MCF 10A (cell line): ENCODE measurements around the gene OR11L1. TPM values are rescaled to one million over a fixed set of nuclear protein-coding genes. Genes with fewer than 3 reads are reported as not detected.

Source experiments
- BruUV-seq: library from RNA; stranded (reverse); fragments of 400-500 nt; replicated peaks from 2 replicates; lab custom pipeline; 2021; lab: Mats Ljungman, UMichigan
- CTCF ChIA-PET: fragments of 300-600 bp; sonication (Branson Sonifier 250); formaldehyde crosslinking; extraction: SDS; loops from one replicate; lab custom pipeline; 2021; ENCODE audit warnings: antibody characterized with exemption, inconsistent platforms; lab: Yijun Ruan, JAX
- POLR2A ChIA-PET: fragments of 300-600, 350-650 bp; sonication (Branson Sonifier 250); formaldehyde crosslinking; extraction: SDS; loops from one replicate; lab custom pipeline; 2020; ENCODE audit warnings: antibody characterized with exemption, inconsistent platforms; lab: Yijun Ruan, JAX
- DNase-seq: peaks from one replicate; pipeline ENCODE4 v3.0.0-alpha.2; 2018; ENCODE audit not compliant: unreplicated experiment
- H3K27ac Mint-ChIP-seq: one replicate; pipeline ENCODE4 v1.8.0; 2022; ENCODE audit warnings: mild to moderate bottlenecking, low read depth, mixed read lengths; ENCODE audit not compliant: unreplicated experiment
- H3K27me3 Mint-ChIP-seq: one replicate; pipeline ENCODE4 v1.8.0; 2022; ENCODE audit warnings: mixed read lengths; ENCODE audit not compliant: insufficient read depth, unreplicated experiment
- H3K36me3 Mint-ChIP-seq: one replicate; pipeline ENCODE4 v1.8.0; 2022; ENCODE audit warnings: mild to moderate bottlenecking, moderate library complexity, mixed read lengths; ENCODE audit not compliant: insufficient read depth, unreplicated experiment
- H3K4me1 Mint-ChIP-seq: one replicate; pipeline ENCODE4 v1.8.0; 2022; ENCODE audit warnings: mixed read lengths; ENCODE audit not compliant: insufficient read depth, unreplicated experiment
- H3K4me3 Mint-ChIP-seq: one replicate; pipeline ENCODE4 v1.8.0; 2022; ENCODE audit warnings: mild to moderate bottlenecking, moderate library complexity, mixed read lengths; ENCODE audit not compliant: unreplicated experiment
- H3K9me3 Mint-ChIP-seq: one replicate; pipeline ENCODE4 v1.8.0; 2022; ENCODE audit warnings: mixed read lengths; ENCODE audit not compliant: unreplicated experiment
- intact Hi-C: fragments of 100-400 bp; cut with micrococcal nuclease; formaldehyde crosslinking; loops from 2 replicates; pipeline ENCODE4 v1.14.1; 2022
- total RNA-seq: library from RNA; stranded (reverse); gene quantifications from 2 replicates; pipeline ENCODE4 v1.2.3, GENCODE V29; 2022
- TF ChIP-seq, protein P1 (sequence below): fragments of 200-600 bp; IDR thresholded peaks from one replicate; pipeline ENCODE4 v1.8.0; 2022; ENCODE audit warnings: antibody characterized with exemption, mild to moderate bottlenecking; ENCODE audit not compliant: unreplicated experiment

OR11L1 gene
- total RNA-seq, 1 experiment from 2014 or later: not detected

DNA sequence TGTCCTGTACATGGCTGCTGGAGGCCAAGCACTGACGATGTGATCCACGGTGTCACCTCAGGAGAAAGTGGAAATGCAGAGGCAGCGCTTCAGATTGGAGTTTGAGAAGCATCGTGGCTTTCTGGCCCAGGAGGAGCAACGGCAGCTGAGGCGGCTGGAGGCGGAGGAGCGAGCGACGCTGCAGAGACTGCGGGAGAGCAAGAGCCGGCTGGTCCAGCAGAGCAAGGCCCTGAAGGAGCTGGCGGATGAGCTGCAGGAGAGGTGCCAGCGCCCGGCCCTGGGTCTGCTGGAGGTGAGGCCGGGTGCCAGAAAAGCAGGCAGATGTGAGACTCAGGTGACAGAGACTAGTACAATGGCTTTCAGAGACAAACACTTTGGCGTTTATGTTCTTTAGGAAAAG lies 22.9 kb upstream of the OR11L1 start:
- no peak for DNase-seq
- TF ChIP-seq, protein P1, sequence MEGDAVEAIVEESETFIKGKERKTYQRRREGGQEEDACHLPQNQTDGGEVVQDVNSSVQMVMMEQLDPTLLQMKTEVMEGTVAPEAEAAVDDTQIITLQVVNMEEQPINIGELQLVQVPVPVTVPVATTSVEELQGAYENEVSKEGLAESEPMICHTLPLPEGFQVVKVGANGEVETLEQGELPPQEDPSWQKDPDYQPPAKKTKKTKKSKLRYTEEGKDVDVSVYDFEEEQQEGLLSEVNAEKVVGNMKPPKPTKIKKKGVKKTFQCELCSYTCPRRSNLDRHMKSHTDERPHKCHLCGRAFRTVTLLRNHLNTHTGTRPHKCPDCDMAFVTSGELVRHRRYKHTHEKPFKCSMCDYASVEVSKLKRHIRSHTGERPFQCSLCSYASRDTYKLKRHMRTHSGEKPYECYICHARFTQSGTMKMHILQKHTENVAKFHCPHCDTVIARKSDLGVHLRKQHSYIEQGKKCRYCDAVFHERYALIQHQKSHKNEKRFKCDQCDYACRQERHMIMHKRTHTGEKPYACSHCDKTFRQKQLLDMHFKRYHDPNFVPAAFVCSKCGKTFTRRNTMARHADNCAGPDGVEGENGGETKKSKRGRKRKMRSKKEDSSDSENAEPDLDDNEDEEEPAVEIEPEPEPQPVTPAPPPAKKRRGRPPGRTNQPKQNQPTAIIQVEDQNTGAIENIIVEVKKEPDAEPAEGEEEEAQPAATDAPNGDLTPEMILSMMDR: no peak
- Mint-ChIP-seq H3K4me3 (no peak overlapping the region), H3K27me3 (no peaks in the 10 kb centered on the region), H3K27ac (no peak overlapping the region), H3K4me1 (no peaks in the 10 kb centered on the region), H3K9me3 (peaks cover 4% of the 10 kb centered on the region), H3K36me3 (no peaks in the 10 kb centered on the region)
- intact Hi-C loops: no loop called here
- CTCF ChIA-PET: interaction anchor here (1.5 kb wide), 1 partner anchor 22 kb away, joined by 7 read pairs; no protein-coding TSS in a partner anchor
- BruUV-seq: no TSS peak
- POLR2A ChIA-PET: no interaction called here

DNA sequence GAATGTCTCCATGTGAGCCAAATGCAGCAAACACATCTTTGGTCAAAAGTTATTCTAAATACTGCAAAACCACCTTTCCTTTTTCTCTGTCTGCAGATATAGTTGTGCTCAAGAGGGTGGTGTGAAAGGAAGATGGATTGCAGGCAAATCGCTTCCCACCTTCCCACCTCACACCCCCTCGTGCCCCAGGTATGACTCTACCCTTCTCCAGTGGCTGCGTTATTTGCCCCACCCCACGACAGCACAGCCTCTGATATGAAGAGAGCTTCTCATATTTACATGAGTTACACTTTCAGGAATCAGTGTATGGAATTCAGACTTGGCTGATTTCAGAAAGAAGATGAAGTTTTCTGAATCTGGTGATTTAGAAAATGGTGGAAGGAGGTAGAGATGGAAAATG lies 21.1 kb upstream of the OR11L1 start:
- BruUV-seq: no TSS peak
- H3K4me3 Mint-ChIP-seq: no peak overlapping the region
- ChIA-PET POLR2A (interaction anchor here (1.6 kb wide), 1 partner anchor 38 kb away, joined by 4 read pairs; no protein-coding TSS in a partner anchor), CTCF (no interaction called here)
- H3K27ac Mint-ChIP-seq: no peak overlapping the region
- intact Hi-C loops: no loop called here
- TF ChIP-seq, protein P1: no peak
- H3K9me3 Mint-ChIP-seq: no peaks in the 10 kb centered on the region
- no peak for DNase-seq
- H3K4me1 Mint-ChIP-seq: no peaks in the 10 kb centered on the region
- no peaks in the 10 kb centered on the region for H3K36me3 Mint-ChIP-seq
- no peaks in the 10 kb centered on the region for H3K27me3 Mint-ChIP-seq

DNA sequence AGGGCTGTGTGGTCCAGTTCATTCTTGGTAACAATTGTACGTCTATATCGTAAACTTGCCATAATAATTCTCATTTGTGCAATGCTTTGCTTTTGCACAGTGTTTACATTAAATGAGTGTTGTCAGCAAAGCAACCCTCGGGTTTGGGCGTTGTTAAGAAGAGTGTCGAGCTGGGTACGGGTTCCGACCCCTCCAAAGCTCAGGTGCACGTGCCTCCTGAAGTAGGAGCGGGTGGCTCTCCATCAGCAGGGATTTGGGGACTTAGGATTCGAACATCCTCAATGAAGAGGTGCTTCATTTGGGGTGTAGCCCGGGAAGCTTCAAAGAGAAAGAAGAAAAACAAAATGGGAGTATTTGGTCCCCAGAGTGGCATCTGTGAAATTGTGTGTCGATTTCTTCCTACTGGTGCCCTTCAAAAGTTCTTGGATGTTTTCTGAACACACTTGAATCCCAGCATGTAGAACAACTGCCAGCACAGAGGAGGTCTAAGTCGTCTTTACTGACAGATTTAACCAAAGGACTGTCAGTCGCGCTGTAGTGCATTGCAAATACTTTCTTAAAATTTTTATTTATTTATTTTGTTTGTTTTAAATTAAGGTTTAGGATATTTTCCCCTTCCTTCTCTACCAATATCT lies 16.4 kb upstream of the OR11L1 start:
- Mint-ChIP-seq H3K4me3 (no peak overlapping the region), H3K4me1 (peaks cover 5% of the 10 kb centered on the region), H3K27ac (no peak overlapping the region), H3K27me3 (no peaks in the 10 kb centered on the region), H3K36me3 (no peaks in the 10 kb centered on the region), H3K9me3 (peaks cover 6% of the 10 kb centered on the region)
- intact Hi-C loops: no loop called here
- ChIA-PET CTCF (interaction anchor here (1.7 kb wide), 1 partner anchor 10 kb away, joined by 4 read pairs; no protein-coding TSS in a partner anchor), POLR2A (no interaction called here)
- no TSS peak for BruUV-seq
- TF ChIP-seq, protein P1: no peak
- no peak for DNase-seq

DNA sequence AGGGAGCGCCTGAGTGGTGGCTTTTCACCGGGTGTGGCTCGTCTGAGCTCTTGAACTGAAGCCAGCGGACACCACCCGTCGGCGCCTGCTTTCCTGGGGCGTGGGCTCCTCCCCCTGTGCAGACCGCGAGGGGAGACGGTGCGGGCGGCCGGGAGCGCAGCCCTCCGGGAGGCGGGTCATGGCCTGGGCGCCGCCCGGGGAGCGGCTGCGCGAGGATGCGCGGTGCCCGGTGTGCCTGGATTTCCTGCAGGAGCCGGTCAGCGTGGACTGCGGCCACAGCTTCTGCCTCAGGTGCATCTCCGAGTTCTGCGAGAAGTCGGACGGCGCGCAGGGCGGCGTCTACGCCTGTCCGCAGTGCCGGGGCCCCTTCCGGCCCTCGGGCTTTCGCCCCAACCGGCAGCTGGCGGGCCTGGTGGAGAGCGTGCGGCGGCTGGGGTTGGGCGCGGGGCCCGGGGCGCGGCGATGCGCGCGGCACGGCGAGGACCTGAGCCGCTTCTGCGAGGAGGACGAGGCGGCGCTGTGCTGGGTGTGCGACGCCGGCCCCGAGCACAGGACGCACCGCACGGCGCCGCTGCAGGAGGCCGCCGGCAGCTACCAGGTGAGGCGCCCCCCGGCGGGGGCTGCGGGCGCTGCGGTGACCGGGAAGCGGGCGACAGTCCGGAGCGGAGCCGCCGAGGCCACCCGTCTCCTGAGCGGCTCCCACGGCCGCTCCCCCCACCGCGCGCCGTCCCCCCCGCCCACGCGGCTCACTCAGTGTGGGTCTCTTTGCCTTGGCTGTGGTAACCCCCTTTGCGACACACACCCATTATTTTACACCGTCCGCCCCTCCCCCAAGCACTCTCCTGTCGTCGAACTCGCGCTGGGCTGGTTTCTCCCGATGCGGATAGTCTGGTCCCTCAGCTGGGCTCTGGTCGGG lies 15.6 kb upstream of the OR11L1 start, which contains the start of gene TRIM58:
TRIM58 (plus strand) TSS at position 119 of the 916 bp plus-strand sequence; CDS start at position 179, 60 bp downstream.
- H3K36me3 Mint-ChIP-seq: no peaks in the 10 kb centered on the region
- CTCF ChIA-PET: no interaction called here
- intact Hi-C loops: no loop called here
- H3K4me3 Mint-ChIP-seq: no peak within 1 kb of the TSS
- peaks cover 6% of the 10 kb centered on the region for H3K4me1 Mint-ChIP-seq
- POLR2A ChIA-PET: no interaction called here
- peaks cover 8% of the 10 kb centered on the region for H3K9me3 Mint-ChIP-seq
- H3K27ac Mint-ChIP-seq: no peak within 1 kb of the TSS
- H3K27me3 Mint-ChIP-seq: no peaks in the 10 kb centered on the region
- TF ChIP-seq, protein P1: no peak
- no peak for DNase-seq
- no TSS peak for BruUV-seq
